Superior temporal gyrus (tissue), 1 donor: ENCODE results near the gene ATF7IP.
"Not testable (repeated sequence)": the region's sequence is repeated elsewhere in the genome, so short reads cannot be mapped to it uniquely, and the experiment has no call there.

Experiments used
- DNase-seq: peaks from one replicate; pipeline ENCODE4 v3.0.0-alpha.2; 2016; ENCODE audit errors: extremely low spot score

ATF7IP gene

DNA sequence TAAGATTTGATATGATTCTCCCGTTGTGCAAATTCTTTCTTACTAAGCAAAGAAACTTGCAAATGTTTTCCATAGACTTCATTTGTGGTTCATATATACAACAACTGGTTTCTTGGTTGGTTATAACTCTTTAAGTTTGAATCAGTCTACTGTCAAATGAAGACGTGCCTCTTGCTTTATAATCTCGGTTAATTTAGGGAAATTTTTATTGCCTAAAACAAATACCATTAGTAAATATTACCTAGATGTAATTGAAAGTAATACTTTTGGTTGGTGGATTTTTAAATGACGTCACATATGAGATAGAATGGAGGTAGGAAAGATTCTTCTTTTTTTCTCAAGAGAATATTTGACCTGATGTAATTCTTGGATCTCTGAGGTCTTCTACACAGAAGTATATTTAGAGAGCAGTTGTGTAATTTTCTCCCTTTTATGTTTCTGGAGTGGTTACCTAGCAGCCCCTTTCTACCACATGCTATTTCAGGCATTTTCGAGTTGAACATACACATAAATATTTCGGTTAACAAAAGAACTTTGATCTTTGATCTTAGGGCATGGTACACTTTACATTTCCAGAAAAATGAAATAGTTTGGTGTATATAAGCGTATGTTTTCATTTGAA, 1.7 kb downstream of the ATF7IP start:
- DNase-seq = peak; percentile 68

DNA sequence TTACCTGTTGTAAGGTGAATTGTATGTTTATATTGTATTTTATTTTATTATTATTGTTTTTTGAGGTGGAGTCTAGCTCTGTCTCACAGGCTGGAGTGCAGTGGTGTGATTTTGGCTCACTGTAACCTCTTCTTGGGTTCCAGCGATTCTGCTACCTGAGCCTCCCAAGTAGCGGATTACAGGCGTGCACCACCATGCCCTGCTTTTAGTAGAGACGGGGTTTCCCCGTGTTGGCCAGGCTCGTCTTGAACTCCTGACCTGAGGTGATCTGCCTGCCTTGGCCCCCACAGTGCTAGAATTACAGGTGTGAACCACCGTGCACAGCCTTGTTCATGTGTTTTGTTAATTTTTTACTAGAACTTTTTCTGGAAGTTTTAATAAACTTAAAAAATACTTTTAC, 3.8 kb downstream of the ATF7IP start:
- DNase-seq = no peak

- DNase-seq = peak; percentile 19
Observed at GRCh38 chr12:14373217-14373616, 7.7 kb downstream of the ATF7IP start.

GRCh38 chr12:14379508-14379907, 14.0 kb downstream of the ATF7IP start:
- no peak for DNase-seq

DNA sequence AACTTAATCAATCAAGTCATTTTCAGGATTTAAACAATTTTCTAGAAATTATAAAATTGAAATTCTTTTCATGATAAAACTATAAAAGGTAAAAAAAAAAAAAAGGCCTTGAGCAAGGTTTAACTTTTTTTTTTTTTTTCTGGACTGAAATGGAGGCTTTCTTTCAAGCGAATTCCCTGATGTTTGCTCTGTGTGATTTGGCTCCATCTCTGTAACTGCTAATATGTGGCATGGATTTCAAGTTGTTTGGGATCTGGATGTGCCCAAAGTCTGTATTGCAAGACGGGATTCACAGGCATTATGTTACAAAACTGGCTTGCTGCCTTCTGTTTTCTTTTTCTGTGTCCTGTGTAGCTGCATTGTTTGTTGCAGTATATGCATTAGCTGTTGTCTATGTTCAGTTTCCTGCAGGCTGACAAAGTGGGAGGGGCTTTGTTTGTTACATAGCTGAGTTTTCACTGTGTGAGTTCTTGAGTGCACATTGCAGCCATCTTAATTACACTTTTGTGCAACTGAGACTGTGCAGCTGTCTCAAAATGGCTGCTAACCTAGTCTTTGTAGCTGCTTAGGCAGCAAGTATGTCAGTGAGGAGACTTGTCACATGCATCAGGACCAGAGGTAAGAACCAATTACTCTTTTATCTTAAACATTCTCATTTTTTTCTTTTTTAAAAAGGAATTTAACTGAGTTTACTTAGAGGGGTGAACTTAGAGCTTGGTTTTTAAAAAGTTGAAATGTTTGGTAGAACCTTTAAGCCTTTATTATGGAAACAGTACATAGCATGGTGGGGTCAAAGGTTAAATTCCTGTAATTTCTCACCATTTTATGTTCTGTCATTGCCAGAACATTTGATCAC, 19.5 kb downstream of the ATF7IP start:
- peak; percentile 89 for DNase-seq

DNA sequence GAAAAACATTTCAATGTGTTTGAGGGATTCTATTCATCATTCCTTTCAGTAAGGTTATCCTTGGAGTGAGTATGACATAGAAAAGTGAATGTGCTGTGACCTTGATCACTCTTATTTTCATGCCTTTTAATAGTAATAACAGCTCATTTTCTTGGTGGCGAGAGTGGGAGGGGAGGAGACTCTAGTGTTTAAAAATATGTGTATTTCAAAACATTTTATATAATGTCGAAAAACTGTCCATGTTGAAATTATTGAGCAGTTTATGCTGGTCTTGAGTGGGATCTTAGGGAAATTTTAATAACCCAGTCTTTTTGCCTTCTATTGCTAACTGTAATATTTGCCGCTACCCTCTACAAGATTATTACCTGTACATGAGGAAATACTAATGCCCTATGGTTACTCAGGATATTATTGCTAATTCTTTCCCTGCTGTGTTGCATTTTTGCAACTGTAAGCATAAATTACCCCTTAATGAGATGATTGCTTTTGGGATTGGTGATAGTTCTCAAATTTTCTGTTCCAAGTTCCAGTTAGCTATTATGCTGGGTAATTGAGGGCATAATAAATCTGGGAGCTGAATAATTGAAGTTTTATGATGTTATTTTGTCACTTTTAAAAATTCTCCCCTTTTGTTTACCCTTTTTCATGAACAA, 21.9 kb downstream of the ATF7IP start:
- no peak for DNase-seq

DNA sequence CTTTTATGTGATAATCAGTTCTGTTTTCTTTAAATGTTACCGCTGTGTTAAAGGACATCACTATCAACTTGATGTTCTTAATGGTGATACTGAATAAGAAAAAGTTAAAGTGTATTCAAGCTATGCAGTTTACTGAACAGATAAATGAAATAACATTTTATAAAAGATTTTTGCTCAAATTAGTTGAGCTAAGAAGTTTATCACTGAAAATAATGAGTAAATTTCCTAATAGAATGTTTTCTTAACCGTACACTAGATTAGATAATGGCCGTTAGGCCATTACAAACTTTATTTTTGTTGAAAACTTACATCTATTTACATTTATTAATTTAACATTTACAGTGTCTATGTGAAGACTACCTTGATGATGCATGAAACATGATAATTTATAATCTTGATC, 25.0 kb downstream of the ATF7IP start:
- peak; percentile 11 for DNase-seq

- peak; percentile 29 for DNase-seq
Observed at GRCh38 chr12:14390870-14391530, 25.5 kb downstream of the ATF7IP start.

DNA sequence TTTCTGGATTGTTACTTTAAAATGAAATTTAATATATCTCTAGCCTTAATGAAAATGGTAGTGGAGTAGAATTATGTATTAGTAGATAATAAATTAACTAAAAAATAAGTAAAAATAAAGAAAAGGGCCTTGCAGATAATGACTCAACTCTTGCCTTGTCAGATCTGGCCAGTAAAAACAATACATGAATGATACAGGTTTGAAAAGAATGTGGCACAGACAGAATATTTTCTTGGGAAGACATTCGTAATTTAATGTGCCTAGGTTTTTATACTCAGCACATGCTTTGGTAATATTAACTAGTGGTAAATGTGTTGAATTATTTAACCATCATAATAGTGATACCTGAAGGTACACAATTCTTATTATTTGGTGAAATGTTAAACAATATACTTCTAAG, 28.3 kb downstream of the ATF7IP start:
- DNase-seq = peak; percentile 33

- peak; percentile 91 for DNase-seq
Observed at GRCh38 chr12:14394317-14395073, 29.0 kb downstream of the ATF7IP start.

- peak; percentile 41 for DNase-seq
Observed at GRCh38 chr12:14395074-14395778, 29.7 kb downstream of the ATF7IP start.

GRCh38 chr12:14396071-14396470, 30.6 kb downstream of the ATF7IP start:
- DNase-seq = peak; percentile 12

DNA sequence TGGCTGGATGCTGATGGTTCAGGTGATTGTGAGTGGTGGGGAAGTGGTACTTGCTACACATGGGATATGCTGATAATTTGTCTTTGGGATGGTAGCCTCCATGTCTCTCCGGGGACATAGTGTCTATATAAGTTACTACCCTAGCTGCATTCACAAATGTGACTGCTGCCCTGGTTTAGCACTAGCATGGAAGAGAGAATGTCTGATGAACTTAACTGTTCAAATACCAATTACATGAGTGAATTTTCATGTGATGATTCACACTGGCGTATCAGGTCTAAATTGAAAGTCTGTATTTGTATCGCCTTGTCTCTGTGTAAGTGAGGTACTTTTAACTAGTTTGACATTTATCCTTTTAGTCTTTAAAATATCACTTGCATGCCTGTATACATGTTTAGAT, 34.4 kb downstream of the ATF7IP start:
- no peak for DNase-seq

DNA sequence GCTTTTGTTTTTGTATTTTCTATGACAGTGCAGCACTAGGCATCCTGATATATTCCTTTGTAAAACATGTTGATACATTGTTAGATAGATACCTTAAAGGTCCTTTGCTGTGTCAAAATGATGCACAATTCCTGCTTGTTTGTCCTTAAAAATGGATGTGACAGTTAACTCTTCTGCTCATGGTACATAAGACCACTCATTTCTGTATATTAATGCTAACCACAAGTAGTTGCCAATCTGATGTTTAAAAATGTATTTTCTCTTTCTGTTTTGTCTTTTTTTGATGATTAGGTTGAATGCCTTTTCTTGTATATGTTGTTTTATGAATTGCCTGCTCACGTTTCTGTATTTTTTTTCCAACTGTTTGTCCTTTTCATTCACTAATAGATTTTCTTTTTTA, 35.1 kb downstream of the ATF7IP start:
- DNase-seq = no peak

GRCh38 chr12:14401267-14401666, 35.8 kb downstream of the ATF7IP start:
- not testable (repeated sequence) for DNase-seq

DNA sequence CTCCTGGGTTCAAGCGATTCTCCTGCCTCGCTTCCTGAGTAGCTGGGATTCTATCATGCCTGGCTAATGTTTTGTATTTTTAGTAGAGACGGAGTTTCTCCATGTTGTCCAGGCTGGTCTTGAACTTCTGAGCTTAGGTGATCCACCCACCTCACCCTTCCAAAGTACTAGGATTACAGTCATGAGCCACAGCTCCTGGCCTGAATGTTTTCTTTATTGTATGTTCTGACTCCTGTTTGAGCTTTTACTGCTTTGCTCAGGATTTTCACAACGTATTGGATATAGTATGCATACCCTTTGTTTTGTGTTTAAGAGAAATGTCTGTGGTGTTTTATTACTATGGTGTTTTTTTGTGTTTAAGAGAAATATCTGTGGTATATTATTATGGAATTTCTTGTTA, 37.2 kb downstream of the ATF7IP start:
- no peak for DNase-seq

GRCh38 chr12:14403293-14403692, 37.8 kb downstream of the ATF7IP start:
- no peak for DNase-seq

DNA sequence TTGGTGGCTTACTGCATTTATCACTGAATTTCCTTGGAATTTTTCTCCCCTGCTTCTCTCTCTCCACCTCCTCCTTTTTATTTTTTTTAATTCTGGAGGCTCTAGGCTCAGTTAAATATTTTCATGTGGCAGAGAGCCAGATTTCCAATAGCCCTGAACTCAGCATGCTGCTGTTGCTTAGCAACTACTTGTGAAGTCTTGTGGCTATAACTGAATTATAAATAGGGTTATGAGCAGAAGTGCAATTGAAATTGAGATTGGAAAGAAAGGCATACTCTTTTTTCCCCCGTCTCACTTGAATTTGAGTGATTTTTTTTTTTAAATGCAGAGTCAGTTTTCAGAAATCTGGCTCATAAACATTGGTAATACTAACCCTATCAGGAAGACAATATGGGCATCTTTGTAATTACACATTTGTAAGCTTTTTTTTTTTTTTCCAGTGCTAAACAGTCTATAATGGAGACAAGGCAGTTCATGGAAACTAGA, 38.3 kb downstream of the ATF7IP start:
- peak; percentile 82 for DNase-seq

- DNase-seq = not testable (repeated sequence)
Observed at GRCh38 chr12:14405407-14405806, 39.9 kb downstream of the ATF7IP start.

GRCh38 chr12:14408208-14408607, 42.7 kb downstream of the ATF7IP start:
- peak; percentile 66 for DNase-seq

- no peak for DNase-seq
Observed at GRCh38 chr12:14410177-14410576, 44.7 kb downstream of the ATF7IP start.
